ENCODE data around the gene SETD6. TPM values are rescaled to one million over a fixed set of nuclear protein-coding genes. Genes with fewer than 3 reads are reported as not detected.
A peak's percentile ranks its signal among the peaks of the same experiment; 100 is the strongest.

SETD6 gene
- total RNA-seq, 1 donor from 2014 or later: 17.3 TPM

GRCh38 chr16:58507963-58508670, 7.2 kb upstream of the SETD6 start:
- DNase-seq (ENCODE audit: low read depth): no peak

- DNase-seq (ENCODE audit: low read depth): no peak
Measured at GRCh38 chr16:58508671-58509251, 6.6 kb upstream of the SETD6 start.

DNA sequence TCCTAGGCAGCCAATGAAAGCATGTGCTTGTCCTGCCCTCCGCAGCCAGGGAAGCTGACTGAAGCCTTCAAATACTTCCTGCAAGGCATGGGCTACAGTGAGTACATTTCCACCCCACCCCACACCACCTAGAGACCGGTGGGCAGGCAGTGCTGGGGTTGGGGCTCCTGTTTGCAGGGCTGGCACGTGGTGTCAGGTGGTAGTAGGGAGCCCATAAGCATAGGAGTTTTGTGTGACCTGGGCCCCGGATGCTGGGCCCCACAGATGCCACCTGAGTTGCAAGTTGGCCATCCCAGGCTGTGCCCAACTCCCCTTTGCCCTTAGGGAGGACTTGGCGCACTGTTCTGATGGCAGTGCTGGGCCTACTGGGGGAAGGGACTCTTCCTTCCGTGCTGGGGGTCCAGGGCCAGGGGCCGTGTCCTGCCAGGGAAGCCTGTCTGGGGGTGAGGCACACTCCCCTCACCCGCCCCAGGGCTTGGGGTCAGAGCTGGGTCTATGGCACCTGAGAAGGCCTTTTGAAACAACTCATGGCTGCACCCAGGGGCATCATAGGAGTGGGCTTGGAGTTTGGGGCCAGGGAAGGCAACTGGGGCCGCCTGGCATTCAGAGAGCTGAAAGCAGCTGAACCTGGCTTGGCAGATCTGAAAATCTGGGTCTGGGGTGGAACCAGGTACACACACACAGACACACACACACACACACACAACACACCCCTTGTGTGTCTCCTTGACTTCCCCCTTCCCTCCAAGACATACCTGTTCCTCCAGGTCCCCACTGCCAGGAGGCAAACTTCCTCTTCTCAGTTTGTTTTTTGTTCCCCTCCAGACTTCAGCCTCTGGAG, 5.8 kb upstream of the SETD6 start:
- no peak for DNase-seq (ENCODE audit: low read depth)

DNA sequence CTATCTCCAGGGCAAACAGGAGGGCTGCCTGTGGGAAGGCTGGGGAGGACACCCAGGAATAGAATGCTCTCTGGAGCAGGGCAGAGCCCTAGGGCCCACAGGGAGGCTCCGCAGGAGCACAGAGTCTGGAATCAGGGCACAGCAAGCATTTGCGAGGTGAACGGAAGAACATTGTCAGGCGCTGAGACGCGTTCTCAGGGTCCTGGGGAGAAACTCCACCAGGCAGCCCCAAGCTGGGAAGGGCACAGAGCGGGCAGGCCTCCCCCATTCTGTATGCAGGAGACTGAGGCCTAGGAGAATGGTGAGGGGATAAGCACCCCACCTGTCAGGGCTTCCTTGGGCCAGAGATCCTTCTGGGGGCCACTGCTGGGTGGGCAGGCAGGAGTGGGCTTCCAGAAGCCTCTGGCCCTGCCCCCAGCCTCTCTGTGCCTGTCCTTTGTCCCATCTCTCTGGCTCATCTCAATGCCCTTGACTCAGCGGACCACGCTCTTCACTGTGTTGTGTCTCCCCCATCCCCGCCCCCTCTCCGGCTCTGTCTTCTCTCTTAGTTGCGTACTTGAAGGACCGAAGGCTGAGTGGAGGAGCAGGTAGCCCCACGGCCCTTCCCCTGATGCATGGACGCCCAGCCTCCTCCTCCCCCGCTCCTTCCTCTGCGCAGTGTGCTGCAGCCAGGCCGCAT, 5.1 kb upstream of the SETD6 start:
- DNase-seq (ENCODE audit: low read depth): no peak

DNA sequence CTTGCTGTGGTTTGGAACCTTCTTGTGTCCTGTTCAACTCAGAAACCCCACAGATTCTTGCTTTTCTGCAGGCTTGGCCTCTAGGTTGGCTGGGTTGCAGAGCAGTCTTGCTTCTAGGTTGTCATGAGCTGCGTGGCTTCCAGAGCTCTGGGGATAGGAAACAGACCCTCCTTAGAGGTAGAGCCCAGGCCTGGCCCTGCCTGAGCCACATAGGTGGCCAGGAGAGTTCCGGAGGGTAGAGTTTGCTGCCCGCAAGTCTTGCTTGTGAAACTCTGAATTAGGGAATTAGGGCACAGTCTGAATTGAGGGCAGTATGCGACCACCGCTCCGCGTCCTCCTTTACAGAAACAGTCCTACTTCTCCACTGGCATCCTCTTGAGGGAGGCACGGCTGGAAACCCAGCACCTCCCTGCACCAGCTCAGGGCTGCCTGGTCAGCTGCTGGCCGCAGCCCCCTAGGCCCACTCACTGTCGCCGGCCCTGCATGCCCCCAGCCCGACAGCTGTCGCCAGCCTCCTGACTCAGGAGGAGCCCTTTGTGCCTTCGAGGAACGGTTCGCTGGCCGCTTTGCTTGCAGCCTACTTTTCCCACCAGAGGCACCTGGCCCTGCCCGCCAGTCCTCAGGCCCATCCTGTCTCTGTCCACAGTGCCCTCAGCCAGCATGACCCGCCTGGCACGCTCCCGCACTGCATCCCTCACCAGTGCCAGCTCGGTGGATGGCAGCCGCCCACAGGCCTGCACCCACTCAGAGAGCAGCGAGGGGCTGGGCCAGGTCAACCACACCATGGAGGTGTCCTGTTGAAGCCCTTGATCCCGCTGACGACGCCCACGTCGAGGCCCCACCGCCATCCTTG, 4.3 kb upstream of the SETD6 start:
- DNase-seq (ENCODE audit: low read depth): no peak

- peak; percentile 26 for DNase-seq (ENCODE audit: low read depth)
Measured at GRCh38 chr16:58511933-58512815, 3.1 kb upstream of the SETD6 start.

DNA sequence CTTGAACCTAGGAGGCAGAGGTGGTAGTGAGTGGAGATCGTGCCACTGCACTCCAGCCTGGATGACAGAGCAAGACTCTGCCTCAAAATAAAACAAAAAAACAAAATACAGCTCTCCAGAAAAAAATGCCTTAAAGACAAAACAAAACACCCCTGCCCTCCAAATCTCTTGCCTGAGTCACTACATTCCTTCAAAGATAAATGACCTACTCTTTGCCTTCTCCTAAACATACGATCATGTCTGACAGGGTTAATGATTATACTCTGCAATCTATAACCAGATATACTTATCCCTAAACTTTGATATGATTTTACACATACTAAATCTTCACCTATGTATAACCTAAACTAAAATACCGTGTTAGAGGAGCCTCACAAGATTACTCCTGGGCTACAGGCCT, 1.4 kb upstream of the SETD6 start:
- DNase-seq (ENCODE audit: low read depth): no peak

DNA sequence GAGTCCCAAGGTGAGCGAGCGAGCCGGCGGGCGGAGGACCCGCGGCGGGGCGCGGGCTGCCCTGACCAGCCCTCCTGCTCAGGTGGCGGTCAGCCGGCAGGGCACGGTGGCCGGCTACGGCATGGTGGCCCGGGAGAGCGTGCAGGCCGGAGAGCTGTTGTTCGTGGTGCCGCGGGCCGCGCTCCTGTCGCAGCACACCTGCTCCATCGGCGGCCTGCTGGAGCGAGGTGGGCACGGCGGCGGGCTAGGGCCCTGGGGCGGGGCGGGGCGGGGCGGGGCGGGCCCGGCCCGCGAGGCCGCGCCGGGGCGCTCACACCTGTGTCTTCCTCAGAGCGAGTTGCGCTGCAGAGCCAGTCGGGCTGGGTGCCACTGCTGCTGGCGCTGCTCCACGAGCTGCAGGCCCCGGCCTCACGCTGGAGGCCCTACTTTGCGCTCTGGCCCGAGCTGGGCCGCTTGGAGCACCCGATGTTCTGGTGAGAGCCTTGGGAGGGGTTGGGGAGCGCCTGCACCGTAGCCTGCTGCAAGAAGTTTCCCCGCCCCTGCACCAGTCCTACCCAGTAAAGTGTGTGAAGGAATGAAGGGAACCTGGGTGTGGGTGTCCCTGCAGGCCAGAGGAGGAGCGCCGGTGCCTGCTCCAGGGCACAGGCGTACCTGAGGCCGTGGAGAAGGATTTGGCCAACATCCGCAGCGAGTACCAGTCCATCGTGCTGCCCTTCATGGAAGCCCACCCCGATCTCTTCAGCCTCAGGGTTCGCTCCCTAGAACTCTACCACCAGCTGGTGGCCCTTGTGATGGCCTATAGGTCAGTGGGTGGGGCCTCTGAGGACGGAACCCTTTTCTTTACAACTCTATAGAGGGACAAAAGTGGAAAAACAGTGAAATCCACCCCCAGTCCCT, 802 bp downstream of the SETD6 start:
- no peak for DNase-seq (ENCODE audit: low read depth)

DNA sequence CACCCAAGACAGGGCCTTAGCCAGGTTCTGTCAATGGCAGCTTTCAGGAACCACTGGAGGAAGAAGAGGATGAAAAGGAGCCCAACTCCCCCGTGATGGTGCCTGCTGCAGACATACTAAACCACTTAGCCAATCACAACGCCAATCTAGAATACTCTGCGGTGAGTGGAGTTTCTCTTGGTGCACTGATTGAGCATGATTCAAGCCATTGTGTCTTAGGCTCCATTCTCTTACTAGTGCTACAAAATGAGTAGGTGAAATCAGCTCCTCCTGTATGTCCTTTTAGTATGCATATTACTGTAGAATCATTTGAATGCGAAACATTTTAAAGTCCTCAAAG, 1.4 kb downstream of the SETD6 start:
- no peak for DNase-seq (ENCODE audit: low read depth)

GRCh38 chr16:58518083-58518979, 3.0 kb downstream of the SETD6 start:
- DNase-seq (ENCODE audit: low read depth): no peak

- DNase-seq (ENCODE audit: low read depth): no peak
Measured at GRCh38 chr16:58518980-58519368, 3.7 kb downstream of the SETD6 start.

GRCh38 chr16:58519707-58520106, 4.4 kb downstream of the SETD6 start:
- DNase-seq (ENCODE audit: low read depth): no peak

DNA sequence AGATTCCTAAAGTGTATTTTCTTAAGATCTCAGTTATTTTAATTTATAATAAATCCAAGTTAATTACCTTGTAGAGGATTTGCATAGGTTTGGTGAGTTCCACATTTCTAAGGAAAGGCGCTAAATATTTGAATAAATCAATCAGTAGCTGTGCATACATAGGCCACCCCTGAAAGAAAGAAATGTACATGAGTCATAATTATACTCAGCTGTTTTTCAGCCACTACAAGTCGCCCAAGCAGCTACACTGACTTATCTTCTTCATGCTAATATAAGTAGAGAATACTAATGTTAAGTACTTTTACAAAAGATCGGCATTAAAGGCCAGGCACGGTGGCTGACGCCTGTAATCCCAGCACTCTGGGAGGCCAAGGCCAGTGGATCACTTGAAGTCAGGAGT, 14.9 kb downstream of the SETD6 start:
- DNase-seq (ENCODE audit: low read depth): no peak

GRCh38 chr16:58532414-58532813, 17.1 kb downstream of the SETD6 start:
- DNase-seq (ENCODE audit: low read depth): no peak

- no peak for DNase-seq (ENCODE audit: low read depth)
Measured at GRCh38 chr16:58533751-58534470, 18.6 kb downstream of the SETD6 start.

DNA sequence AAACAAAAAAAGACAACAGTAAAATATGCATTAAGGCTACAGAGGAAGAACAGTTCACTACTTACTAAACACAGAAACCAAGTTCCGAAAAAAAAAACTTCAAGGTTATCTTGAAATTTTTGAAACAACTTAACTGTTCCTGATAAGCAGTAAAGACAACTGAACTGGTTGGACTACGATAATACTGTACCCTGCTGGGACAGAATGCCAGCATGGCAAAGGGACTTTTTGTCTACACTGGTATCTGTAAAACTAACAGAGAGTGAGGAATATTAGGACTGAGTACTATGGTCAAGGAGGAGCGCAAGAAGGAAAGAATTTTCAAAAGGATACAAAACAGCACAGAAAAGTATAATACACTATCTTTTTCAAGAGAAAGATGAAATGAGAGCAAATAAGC, 19.8 kb downstream of the SETD6 start:
- DNase-seq (ENCODE audit: low read depth): no peak

DNA sequence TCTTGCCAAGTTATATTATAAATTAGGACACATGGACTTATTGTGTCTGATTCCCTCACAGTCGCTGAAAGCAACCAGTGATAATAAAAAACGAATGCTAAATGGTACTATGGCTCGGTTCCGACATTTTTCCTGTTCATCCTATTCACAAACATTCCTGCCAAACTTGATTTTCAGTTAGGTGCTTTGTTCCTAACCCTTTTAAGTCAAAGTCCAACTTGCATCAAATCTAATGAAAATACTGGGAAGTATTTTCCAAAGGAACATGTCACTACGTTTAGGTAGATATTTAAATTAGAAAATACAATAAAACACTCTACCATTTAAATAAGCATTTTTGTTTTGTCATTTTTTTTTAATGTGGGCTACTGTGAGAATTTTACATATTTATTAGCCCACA, 21.0 kb downstream of the SETD6 start:
- no peak for DNase-seq (ENCODE audit: low read depth)

Data from renal cortical epithelial cell (primary cell).